ENCODE data around the gene EIF4A3. TPM values are rescaled to one million over a fixed set of nuclear protein-coding genes. Genes with fewer than 3 reads are reported as not detected.

EIF4A3 gene
- total RNA-seq, 1 experiment from 2014 or later = 190 TPM

- H3K27me3 ChIP-seq (replicated peaks; ENCODE audit: control insufficient read depth, insufficient read depth, low read length) = no peaks in the 10 kb centered on the region; the same call in 1 of the 2 replicates
- Mint-ChIP-seq H3K4me1 (ENCODE audit: low read depth, unreplicated experiment) (peaks cover 6% of the 10 kb centered on the region), H3K4me3 (ENCODE audit: unreplicated experiment) (peak overlapping the region; percentile 86), H3K27me3 (ENCODE audit: insufficient read depth, unreplicated experiment) (no peaks in the 10 kb centered on the region), H3K9me3 (ENCODE audit: unreplicated experiment) (no peaks in the 10 kb centered on the region), H3K36me3 (ENCODE audit: insufficient read depth, unreplicated experiment) (peaks cover 8% of the 10 kb centered on the region), H3K27ac (ENCODE audit: unreplicated experiment) (peak overlapping the region; percentile 81)
- no peak for TF ChIP-seq CTCF (IDR thresholded peaks at IDR 0.05; ENCODE audit: insufficient read depth in 1 of 2, low read depth in 1 of 2, low read length in 1 of 2, severe bottlenecking in 1 of 2, unreplicated experiment in 1 of 2)
- H3K4me1 ChIP-seq = peaks cover 9% of the 10 kb centered on the region
- intact Hi-C loops (cut with micrococcal nuclease; ENCODE audit: unreplicated experiment) = loop anchor here (1.0 to 10.0 kb wide), 2 partner anchors 22 to 177 kb away; no protein-coding TSS in a partner anchor
- no peaks in the 10 kb centered on the region for H3K36me3 ChIP-seq (ENCODE audit: control insufficient read depth, insufficient read depth, low read length)
- ChIA-PET CTCF (interaction anchor here (0.6 to 2.5 kb wide), 26 partner anchors 9 to 1027 kb away, joined by 3 to 37 read pairs (median 4); partner anchors contain the start of genes CBX8, ENGASE, SGSH and SLC26A11), POLR2A (interaction anchor here (0.6 to 1.5 kb wide), 5 partner anchors 44 to 390 kb away, joined by 3 to 16 read pairs (median 3); no protein-coding TSS in a partner anchor)
- BruUV-seq (replicated peaks) = TSS peak; percentile 57
- peak overlapping the region; percentile 97 for H3K4me3 ChIP-seq (ENCODE audit: low read depth, low read length)
- no peaks in the 10 kb centered on the region for H3K9me3 ChIP-seq
- DNase-seq = peak; percentile 24 to 38
Observed at GRCh38 chr17:80101946-80102663, 44.8 kb downstream of the EIF4A3 start.

- peaks cover 8% of the 10 kb centered on the region for H3K36me3 Mint-ChIP-seq (ENCODE audit: insufficient read depth, unreplicated experiment)
- DNase-seq = peak; percentile 80 to 95
- TF ChIP-seq CTCF (IDR thresholded peaks at IDR 0.05; ENCODE audit: insufficient read depth in 1 of 2, low read depth in 1 of 2, low read length in 1 of 2, severe bottlenecking in 1 of 2, unreplicated experiment in 1 of 2) = peak; percentile 64 to 94
- no peaks in the 10 kb centered on the region for H3K9me3 Mint-ChIP-seq (ENCODE audit: unreplicated experiment)
- intact Hi-C loops (cut with micrococcal nuclease; ENCODE audit: unreplicated experiment) = loop anchor here (1.0 to 10.0 kb wide), 2 partner anchors 23 to 176 kb away; no protein-coding TSS in a partner anchor
- peaks cover 9% of the 10 kb centered on the region for H3K4me1 ChIP-seq
- H3K9me3 ChIP-seq = no peaks in the 10 kb centered on the region
- peak within 1 kb of the TSS; percentile 86 for H3K4me3 Mint-ChIP-seq (ENCODE audit: unreplicated experiment)
- peaks cover 6% of the 10 kb centered on the region for H3K4me1 Mint-ChIP-seq (ENCODE audit: low read depth, unreplicated experiment)
- peak within 1 kb of the TSS; percentile 81 for H3K27ac Mint-ChIP-seq (ENCODE audit: unreplicated experiment)
- no peaks in the 10 kb centered on the region for H3K27me3 Mint-ChIP-seq (ENCODE audit: insufficient read depth, unreplicated experiment)
- CTCF ChIA-PET = interaction anchor here (0.6 to 2.5 kb wide), 26 partner anchors 8 to 1026 kb away, joined by 3 to 37 read pairs (median 4); partner anchors contain the start of genes CBX8, ENGASE, SGSH and SLC26A11
- no peaks in the 10 kb centered on the region for H3K36me3 ChIP-seq (ENCODE audit: control insufficient read depth, insufficient read depth, low read length)
- POLR2A ChIA-PET = interaction anchor here (0.5 to 1.5 kb wide), 9 partner anchors 23 to 390 kb away, joined by 3 to 16 read pairs (median 4); no protein-coding TSS in a partner anchor
- peak within 1 kb of the TSS; percentile 97 for H3K4me3 ChIP-seq (ENCODE audit: low read depth, low read length)
- H3K27me3 ChIP-seq (replicated peaks; ENCODE audit: control insufficient read depth, insufficient read depth, low read length) = no peaks in the 10 kb centered on the region; the same call in 1 of the 2 replicates
- BruUV-seq (replicated peaks) = no TSS peak
Observed at GRCh38 chr17:80101011-80101945, 45.6 kb downstream of the EIF4A3 start, which contains the start of gene GAA. GAA (plus strand) TSS chr17:80101581; CDS start chr17:80104587, 3,006 bp downstream.

GRCh38 chr17:80100035-80100323 lies 46.9 kb downstream of the EIF4A3 start:
- Mint-ChIP-seq H3K4me3 (ENCODE audit: unreplicated experiment) (no peak overlapping the region), H3K9me3 (ENCODE audit: unreplicated experiment) (no peaks in the 10 kb centered on the region), H3K27me3 (ENCODE audit: insufficient read depth, unreplicated experiment) (no peaks in the 10 kb centered on the region), H3K4me1 (ENCODE audit: low read depth, unreplicated experiment) (peaks cover 6% of the 10 kb centered on the region), H3K27ac (ENCODE audit: unreplicated experiment) (no peak overlapping the region), H3K36me3 (ENCODE audit: insufficient read depth, unreplicated experiment) (peaks cover 8% of the 10 kb centered on the region)
- intact Hi-C loops (cut with micrococcal nuclease; ENCODE audit: unreplicated experiment) = loop anchor here (10.0 kb wide), 1 partner anchor 175 kb away; no protein-coding TSS in a partner anchor
- Histone ChIP-seq H3K9me3 (no peaks in the 10 kb centered on the region), H3K4me3 (ENCODE audit: low read depth, low read length) (no peak overlapping the region), H3K36me3 (ENCODE audit: control insufficient read depth, insufficient read depth, low read length) (no peaks in the 10 kb centered on the region), H3K27me3 (replicated peaks; ENCODE audit: control insufficient read depth, insufficient read depth, low read length) (no peaks in the 10 kb centered on the region; the same call in 1 of the 2 replicates), H3K4me1 (peaks cover 9% of the 10 kb centered on the region)
- BruUV-seq (replicated peaks) = no TSS peak
- POLR2A ChIA-PET = no interaction called here
- no peak for DNase-seq
- CTCF ChIA-PET = no interaction called here
- TF ChIP-seq CTCF (IDR thresholded peaks at IDR 0.05; ENCODE audit: insufficient read depth in 1 of 2, low read depth in 1 of 2, low read length in 1 of 2, severe bottlenecking in 1 of 2, unreplicated experiment in 1 of 2) = no peak
